Liver (tissue), 9 donors: Measurements from ENCODE around the gene INSR. TPM values are rescaled to one million over a fixed set of nuclear protein-coding genes. Genes with fewer than 3 reads are reported as not detected.

Experiments
- DNase-seq: peaks from one replicate; pipeline ENCODE4 v3.0.0-alpha.2; 2017; ENCODE audit warnings: low spot score
- H3K27ac ChIP-seq, 2 donors: one replicate each; pipeline ENCODE4 v1.7.0; 2013; ENCODE audit warnings: inconsistent platforms in 2 of 2, low read length in 2 of 2, control low read depth in 1 of 2, low read depth in 1 of 2, mild to moderate bottlenecking in 1 of 2
- H3K27me3 ChIP-seq, 4 donors: one replicate each; pipeline versions ENCODE4 v1.6.1 to v1.7.0; 2013; ENCODE audit warnings: low read length in 3 of 4, inconsistent platforms in 1 of 4, mild to moderate bottlenecking in 1 of 4, moderate library complexity in 1 of 4; ENCODE audit not compliant: control insufficient read depth in 4 of 4, insufficient read depth in 4 of 4
- H3K36me3 ChIP-seq, 4 donors: one replicate each; pipeline versions ENCODE4 v1.6.1 to v1.7.0; 2013; ENCODE audit warnings: low read length in 3 of 4, mild to moderate bottlenecking in 3 of 4, low read depth in 1 of 4, moderate library complexity in 1 of 4; ENCODE audit not compliant: control insufficient read depth in 4 of 4, insufficient read depth in 3 of 4
- H3K4me1 ChIP-seq, 4 donors: one replicate each; pipeline versions ENCODE4 v1.6.1 to v1.7.0; 2013; ENCODE audit warnings: low read length in 3 of 4, mild to moderate bottlenecking in 3 of 4, moderate library complexity in 1 of 4; ENCODE audit not compliant: control insufficient read depth in 4 of 4, insufficient read depth in 4 of 4
- H3K4me3 ChIP-seq, 3 donors: one replicate each; pipeline versions ENCODE4 v1.6.1 to v1.7.0; 2013; ENCODE audit warnings: low read length in 3 of 3, control low read depth in 1 of 3, low read depth in 1 of 3, mild to moderate bottlenecking in 1 of 3
- H3K9ac ChIP-seq, 2 donors: one replicate each; pipeline ENCODE4 v1.7.0; 2013; ENCODE audit warnings: low read length in 2 of 2, mild to moderate bottlenecking in 2 of 2, moderate library complexity in 2 of 2, control low read depth in 1 of 2, low read depth in 1 of 2
- H3K9me3 ChIP-seq, 4 donors: one replicate each; pipeline versions ENCODE4 v1.6.1 to v1.7.0; 2013; ENCODE audit warnings: low read length in 3 of 4; ENCODE audit not compliant: control insufficient read depth in 4 of 4
- EGR1 ChIP-seq, 2 donors: IDR thresholded peaks; 2 replicates each; pipeline ENCODE4 v1.6.1; 2016 to 2018; ENCODE audit warnings: antibody characterized with exemption in 2 of 2, low read depth in 2 of 2
- FOXA1 ChIP-seq: IDR thresholded peaks from 2 replicates; pipeline ENCODE4 v1.6.1; 2016; ENCODE audit warnings: antibody characterized with exemption
- FOXA2 ChIP-seq: IDR thresholded peaks from 2 replicates; pipeline ENCODE4 v1.6.1; 2016; ENCODE audit warnings: antibody characterized with exemption
- GABPA ChIP-seq, 2 donors: IDR thresholded peaks in 1 of 2; conservative IDR thresholded peaks in 1 of 2; 2 replicates each; pipeline ENCODE4 v1.6.1; 2016; ENCODE audit warnings: antibody characterized with exemption in 2 of 2, mild to moderate bottlenecking in 1 of 2, moderate library complexity in 1 of 2
- HNF4G ChIP-seq: IDR thresholded peaks from 2 replicates; pipeline ENCODE4 v1.6.1; 2016; ENCODE audit warnings: antibody characterized with exemption
- JUND ChIP-seq, 2 donors: IDR thresholded peaks; 2 replicates each; pipeline ENCODE4 v1.6.1; 2016; ENCODE audit warnings: antibody characterized with exemption in 2 of 2
- RAD21 ChIP-seq, 2 donors: IDR thresholded peaks; 2 replicates each; pipeline ENCODE4 v1.6.1; 2016; ENCODE audit warnings: antibody characterized with exemption in 2 of 2, mild to moderate bottlenecking in 2 of 2
- REST ChIP-seq: IDR thresholded peaks from 2 replicates; pipeline ENCODE4 v1.6.1; 2016; ENCODE audit warnings: antibody characterized with exemption, mild to moderate bottlenecking
- RXRA ChIP-seq, 2 donors: IDR thresholded peaks; 2 replicates each; pipeline ENCODE4 v1.6.1; 2017 to 2018; ENCODE audit warnings: antibody characterized with exemption in 2 of 2, mild to moderate bottlenecking in 1 of 2
- SP1 ChIP-seq: IDR thresholded peaks from 2 replicates; pipeline ENCODE4 v1.6.1; 2018; ENCODE audit warnings: antibody characterized with exemption, mild to moderate bottlenecking
- TAF1 ChIP-seq: conservative IDR thresholded peaks from 2 replicates; pipeline ENCODE4 v1.6.1; 2016; ENCODE audit warnings: antibody characterized with exemption, mild to moderate bottlenecking
- YY1 ChIP-seq: IDR thresholded peaks from 2 replicates; pipeline ENCODE4 v1.6.1; 2016; ENCODE audit warnings: antibody characterized with exemption, mild to moderate bottlenecking
- ZBTB33 ChIP-seq: IDR thresholded peaks from 2 replicates; pipeline ENCODE4 v1.6.1; 2016; ENCODE audit warnings: antibody characterized with exemption
- WGBS: extraction: QIAGEN DNeasy Blood & Tissue Kit; methylation state at CpG from one replicate; pipeline ENCODE4 v1.1.7; 2013; 5-methylcytosine and 5-hydroxymethylcytosine counted together
- polyA plus RNA-seq, 2 donors: library from polyadenylated mRNA; stranded (reverse) in 1 of 2; unstranded in 1 of 2; fragments of 200-250 nt in 1 of 2; fragments of >200 nt in 1 of 2; fragmentation: Nextera tagmentation in 1 of 2; extraction: Ambion mirVana in 1 of 2; gene quantifications; one replicate each; pipeline versions ENCODE4 v1.2.1 to v1.2.3, GENCODE V29; 2013 to 2015
- total RNA-seq, 2 donors: library from RNA; depleted of rRNA; stranded (reverse); fragments of >200 nt; gene quantifications; one replicate each; pipeline ENCODE4 v1.2.3, GENCODE V29; 2014
- TF ChIP-seq, protein P1 (sequence below): IDR thresholded peaks from 2 replicates; pipeline ENCODE4 v1.6.1; 2016; ENCODE audit warnings: antibody characterized with exemption
- TF ChIP-seq, protein P2 (sequence below): fragments of 150-350 bp; IDR thresholded peaks from 2 replicates; pipeline ENCODE4 v1.5.1; 2017; ENCODE audit warnings: improper control_type of control experiment, low read depth, low read length; ENCODE audit not compliant: missing input control
- TF ChIP-seq, protein P3 (sequence below): IDR thresholded peaks from 2 replicates; pipeline ENCODE4 v1.6.1; 2016; ENCODE audit warnings: antibody characterized with exemption
- donor health status: healthy.
- donor health status: healthy.
- donor health status: healthy.
- donor health status: healthy.
- donor health status: healthy.

Gene INSR
- total and polyA plus RNA-seq, 4 donors: 16.5 to 97.5 (median 50.8) TPM

- peaks cover 0 to 3% (median 0%) of the 10 kb centered on the region in 4 donors for H3K4me1 ChIP-seq
- no peaks in the 10 kb centered on the region for H3K9me3 ChIP-seq
- H3K4me3 ChIP-seq: no peak overlapping the region
- WGBS: 60% methylated on average over 4 of the region's 4 CpGs
- H3K27me3 ChIP-seq: no peaks in the 10 kb centered on the region
- no peak overlapping the region for H3K9ac ChIP-seq
- no peak for TF ChIP-seq HNF4G
- TF ChIP-seq, protein P1, sequence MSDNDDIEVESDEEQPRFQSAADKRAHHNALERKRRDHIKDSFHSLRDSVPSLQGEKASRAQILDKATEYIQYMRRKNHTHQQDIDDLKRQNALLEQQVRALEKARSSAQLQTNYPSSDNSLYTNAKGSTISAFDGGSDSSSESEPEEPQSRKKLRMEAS: no peak
- TF ChIP-seq TAF1: no peak
- TF ChIP-seq, protein P2, sequence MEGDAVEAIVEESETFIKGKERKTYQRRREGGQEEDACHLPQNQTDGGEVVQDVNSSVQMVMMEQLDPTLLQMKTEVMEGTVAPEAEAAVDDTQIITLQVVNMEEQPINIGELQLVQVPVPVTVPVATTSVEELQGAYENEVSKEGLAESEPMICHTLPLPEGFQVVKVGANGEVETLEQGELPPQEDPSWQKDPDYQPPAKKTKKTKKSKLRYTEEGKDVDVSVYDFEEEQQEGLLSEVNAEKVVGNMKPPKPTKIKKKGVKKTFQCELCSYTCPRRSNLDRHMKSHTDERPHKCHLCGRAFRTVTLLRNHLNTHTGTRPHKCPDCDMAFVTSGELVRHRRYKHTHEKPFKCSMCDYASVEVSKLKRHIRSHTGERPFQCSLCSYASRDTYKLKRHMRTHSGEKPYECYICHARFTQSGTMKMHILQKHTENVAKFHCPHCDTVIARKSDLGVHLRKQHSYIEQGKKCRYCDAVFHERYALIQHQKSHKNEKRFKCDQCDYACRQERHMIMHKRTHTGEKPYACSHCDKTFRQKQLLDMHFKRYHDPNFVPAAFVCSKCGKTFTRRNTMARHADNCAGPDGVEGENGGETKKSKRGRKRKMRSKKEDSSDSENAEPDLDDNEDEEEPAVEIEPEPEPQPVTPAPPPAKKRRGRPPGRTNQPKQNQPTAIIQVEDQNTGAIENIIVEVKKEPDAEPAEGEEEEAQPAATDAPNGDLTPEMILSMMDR: no peak
- no peak for TF ChIP-seq GABPA (IDR thresholded peaks at IDR 0.05 in 1 of 2, conservative IDR thresholded peaks at IDR 0.05 in 1 of 2)
- TF ChIP-seq ZBTB33: no peak
- TF ChIP-seq SP1: no peak
- TF ChIP-seq, protein P3, sequence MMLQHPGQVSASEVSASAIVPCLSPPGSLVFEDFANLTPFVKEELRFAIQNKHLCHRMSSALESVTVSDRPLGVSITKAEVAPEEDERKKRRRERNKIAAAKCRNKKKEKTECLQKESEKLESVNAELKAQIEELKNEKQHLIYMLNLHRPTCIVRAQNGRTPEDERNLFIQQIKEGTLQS: no peak
- TF ChIP-seq YY1: no peak
- no peak for TF ChIP-seq REST
- TF ChIP-seq RAD21 (IDR thresholded peaks at IDR 0.05): no peak
- no peak for TF ChIP-seq JUND (IDR thresholded peaks at IDR 0.05)
- no peak for TF ChIP-seq EGR1 (IDR thresholded peaks at IDR 0.05; ENCODE audit: low read depth in 2 of 2)
- TF ChIP-seq FOXA2: no peak
- TF ChIP-seq FOXA1: no peak
- TF ChIP-seq RXRA (IDR thresholded peaks at IDR 0.05): no peak
- H3K27ac ChIP-seq: no peak overlapping the region
- H3K36me3 ChIP-seq: peaks cover 0 to 3% (median 0%) of the 10 kb centered on the region in 4 donors
- no peak for DNase-seq
These were observed 56.2 kb downstream of the INSR start for GRCh38 chr19:7238051-7238450.

DNA sequence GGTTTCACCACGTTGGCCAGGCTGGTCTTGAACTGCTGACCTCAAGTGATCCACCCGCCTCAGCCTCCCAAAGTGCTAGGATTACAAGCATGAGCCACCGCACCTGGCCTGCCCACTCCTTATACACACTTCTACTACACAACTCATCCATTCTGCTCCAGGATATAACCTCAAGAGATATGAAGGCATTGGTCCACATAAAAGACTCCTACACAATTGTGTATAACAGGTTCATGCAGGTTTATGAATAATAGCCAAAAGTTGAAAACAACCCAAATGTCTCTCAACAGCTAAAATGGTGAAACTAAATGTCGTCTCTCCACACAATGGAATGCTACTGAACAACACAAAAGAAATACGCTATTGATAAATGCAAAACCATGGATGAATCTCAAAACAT is 58.1 kb downstream of the INSR start:
- Histone ChIP-seq H3K4me1 (peaks cover 0 to 3% (median 0%) of the 10 kb centered on the region in 4 donors), H3K9me3 (no peaks in the 10 kb centered on the region), H3K4me3 (no peak overlapping the region), H3K27ac (no peak overlapping the region), H3K36me3 (peaks cover 0 to 3% (median 0%) of the 10 kb centered on the region in 4 donors), H3K27me3 (no peaks in the 10 kb centered on the region), H3K9ac (no peak overlapping the region)
- DNase-seq: no peak
- TF ChIP-seq, protein P3: no peak
- TF ChIP-seq REST: no peak
- TF ChIP-seq GABPA (IDR thresholded peaks at IDR 0.05 in 1 of 2, conservative IDR thresholded peaks at IDR 0.05 in 1 of 2): no peak
- TF ChIP-seq RXRA (IDR thresholded peaks at IDR 0.05): no peak
- TF ChIP-seq, protein P2: no peak
- TF ChIP-seq HNF4G: no peak
- no peak for TF ChIP-seq FOXA1
- 73% methylated on average over 5 of the region's 5 CpGs for WGBS
